ENCODE results near the gene IGSF9B.

Gene IGSF9B

DNA sequence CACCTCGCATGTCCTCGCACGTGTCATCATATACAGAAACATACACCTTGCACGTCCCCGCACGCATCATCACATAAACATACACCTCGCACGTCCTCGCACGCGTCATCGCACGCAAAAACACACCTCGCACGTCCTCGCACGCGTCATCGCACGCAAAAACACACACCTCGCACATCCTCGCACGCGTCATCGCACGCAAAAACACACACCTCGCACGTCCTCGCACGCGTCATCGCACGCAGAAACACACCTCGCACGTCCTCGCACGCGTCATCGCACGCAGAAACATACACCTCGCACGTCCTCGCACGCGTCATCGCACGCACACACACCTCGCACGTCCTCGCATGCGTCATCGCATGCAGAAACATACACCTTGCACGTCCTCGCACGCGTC is 16.7 kb downstream of the IGSF9B start:
- no peak for TF ChIP-seq CTCF (conservative IDR thresholded peaks at IDR 0.05; ENCODE audit: control insufficient read depth, insufficient read depth, low read depth, low read length)
- no peak for DNase-seq (ENCODE audit: low read depth)
- no peak overlapping the region for H3K4me3 ChIP-seq (ENCODE audit: control insufficient read depth, low read depth, low read length)

DNA sequence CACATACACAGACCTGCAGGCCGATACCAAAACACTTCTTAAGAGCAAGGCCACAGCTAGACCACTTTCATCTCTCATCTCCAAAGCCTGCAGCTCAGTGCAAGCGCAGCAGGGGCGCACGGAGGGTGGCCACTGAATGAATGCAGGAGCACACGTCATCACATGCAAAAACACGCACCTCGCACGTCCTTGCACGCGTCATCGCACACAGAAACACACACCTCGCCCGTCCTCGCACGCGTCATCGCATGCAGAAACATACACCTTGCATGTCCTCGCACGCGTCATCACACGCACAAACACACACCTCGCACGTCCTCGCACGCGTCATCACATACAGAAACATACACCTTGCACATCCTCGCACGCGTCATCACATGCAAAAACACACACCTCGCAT is 17.2 kb downstream of the IGSF9B start:
- no peak overlapping the region for H3K4me3 ChIP-seq (ENCODE audit: control insufficient read depth, low read depth, low read length)
- TF ChIP-seq CTCF (conservative IDR thresholded peaks at IDR 0.05; ENCODE audit: control insufficient read depth, insufficient read depth, low read depth, low read length), result no peak

GRCh38 chr11:133938166-133938565 is 18.6 kb downstream of the IGSF9B start:
- no peak for DNase-seq (ENCODE audit: low read depth)
- H3K4me3 ChIP-seq (ENCODE audit: control insufficient read depth, low read depth, low read length), result no peak overlapping the region
- TF ChIP-seq CTCF (conservative IDR thresholded peaks at IDR 0.05; ENCODE audit: control insufficient read depth, insufficient read depth, low read depth, low read length), result no peak

More for the DNA sequence above, 17.2 kb downstream of the IGSF9B start:
- no peak for DNase-seq (ENCODE audit: low read depth)

DNA sequence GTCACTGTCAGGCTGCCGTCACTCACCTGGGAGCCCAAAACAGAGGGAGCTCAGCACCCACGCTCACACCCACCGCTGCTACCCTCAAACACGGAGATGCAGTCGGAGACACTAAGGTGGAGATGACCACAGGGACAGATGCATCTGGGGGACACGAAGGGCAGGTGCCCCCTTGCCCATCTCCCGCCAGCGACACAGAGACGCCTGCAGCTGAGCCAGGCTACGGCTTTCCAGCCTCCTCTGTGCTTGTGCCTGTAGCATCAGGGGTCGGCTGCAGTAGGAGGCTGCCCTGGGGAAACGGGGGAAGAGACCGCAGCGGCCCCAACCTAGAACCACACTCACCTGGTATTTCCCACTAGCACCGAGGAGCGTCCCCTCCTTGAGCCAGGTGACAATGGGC is 19.3 kb downstream of the IGSF9B start:
- DNase-seq (ENCODE audit: low read depth), result no peak
- no peak for TF ChIP-seq CTCF (conservative IDR thresholded peaks at IDR 0.05; ENCODE audit: control insufficient read depth, insufficient read depth, low read depth, low read length)
- H3K4me3 ChIP-seq (ENCODE audit: control insufficient read depth, low read depth, low read length), result no peak overlapping the region

- TF ChIP-seq CTCF (conservative IDR thresholded peaks at IDR 0.05; ENCODE audit: control insufficient read depth, insufficient read depth, low read depth, low read length), result no peak
- DNase-seq (ENCODE audit: low read depth), result no peak
- H3K4me3 ChIP-seq (ENCODE audit: control insufficient read depth, low read depth, low read length), result no peak overlapping the region
Measured at GRCh38 chr11:133937015-133937414, 19.8 kb downstream of the IGSF9B start.

GRCh38 chr11:133936592-133936991 is 20.2 kb downstream of the IGSF9B start:
- no peak for TF ChIP-seq CTCF (conservative IDR thresholded peaks at IDR 0.05; ENCODE audit: control insufficient read depth, insufficient read depth, low read depth, low read length)
- DNase-seq (ENCODE audit: low read depth), result no peak
- H3K4me3 ChIP-seq (ENCODE audit: control insufficient read depth, low read depth, low read length), result no peak overlapping the region

- H3K4me3 ChIP-seq (ENCODE audit: control insufficient read depth, low read depth, low read length), result no peak overlapping the region
- DNase-seq (ENCODE audit: low read depth), result no peak
- no peak for TF ChIP-seq CTCF (conservative IDR thresholded peaks at IDR 0.05; ENCODE audit: control insufficient read depth, insufficient read depth, low read depth, low read length)
Measured at GRCh38 chr11:133936136-133936535, 20.6 kb downstream of the IGSF9B start.

All from fibroblast of mammary gland (primary cell).